GM12878 (cell line): ENCODE results near the gene KIAA1143. TPM values are rescaled to one million over a fixed set of nuclear protein-coding genes. Genes with fewer than 3 reads are reported as not detected.

Experiments used
- BCL11A ChIP-seq: IDR thresholded peaks from 2 replicates; pipeline ENCODE4 v1.6.1; 2011; ENCODE audit warnings: low read depth, low read length
- BHLHE40 ChIP-seq, 2 experiments: fragments of 450-650 bp in 1 of 2; IDR thresholded peaks; 2 replicates each; pipeline ENCODE4 v1.6.1; 2011 to 2017; ENCODE audit warnings: low read depth in 2 of 2, borderline replicate concordance in 1 of 2, improper control_type of control experiment in 1 of 2, low read length in 1 of 2, mild to moderate bottlenecking in 1 of 2
- BMI1 ChIP-seq: fragments of 450-650 bp; IDR thresholded peaks from 2 replicates; pipeline ENCODE4 v1.6.1; 2016; ENCODE audit warnings: mild to moderate bottlenecking, moderate library complexity, borderline replicate concordance
- CBX5 ChIP-seq: sonication (generic); IDR thresholded peaks from 2 replicates; pipeline ENCODE4 v1.6.1; 2016; ENCODE audit warnings: low read depth, moderate library complexity, mild to moderate bottlenecking, inconsistent platforms
- CEBPB ChIP-seq, 2 experiments: fragments of 150-350 bp in 1 of 2; IDR thresholded peaks; 2 replicates each; pipeline ENCODE4 v1.6.1; 2012 to 2014; ENCODE audit warnings: low read depth in 2 of 2, low read length in 2 of 2, borderline replicate concordance in 1 of 2, inconsistent platforms in 1 of 2
- CREB1 ChIP-seq: IDR thresholded peaks from 2 replicates; pipeline ENCODE4 v1.6.1; 2012; ENCODE audit warnings: low read depth, mild to moderate bottlenecking, inconsistent platforms
- FOS ChIP-seq: IDR thresholded peaks from 3 replicates; pipeline ENCODE4 v1.6.1; 2011; ENCODE audit warnings: borderline replicate concordance; ENCODE audit not compliant: insufficient read length; ENCODE audit errors: extremely low read depth
- FOXK2 ChIP-seq: fragments of 450-650 bp; IDR thresholded peaks from 2 replicates; pipeline ENCODE4 v1.6.1; 2017; ENCODE audit warnings: mild to moderate bottlenecking, moderate library complexity
- HDAC6 ChIP-seq: fragments of 200-600 bp; sonication (generic); IDR thresholded peaks from one replicate; pipeline ENCODE4 v1.8.0; 2017; ENCODE audit warnings: antibody characterized with exemption; ENCODE audit not compliant: unreplicated experiment
- LARP7 ChIP-seq: fragments of 450-650 bp; IDR thresholded peaks from 2 replicates; pipeline ENCODE4 v1.6.1; 2017; ENCODE audit warnings: mild to moderate bottlenecking
- MYC ChIP-seq: IDR thresholded peaks from 2 replicates; pipeline ENCODE4 v1.6.1; 2011; ENCODE audit warnings: mild to moderate bottlenecking, low read length, moderate library complexity, inconsistent platforms; ENCODE audit not compliant: insufficient read depth, insufficient replicate concordance, insufficient read length, severe bottlenecking
- NFYB ChIP-seq: IDR thresholded peaks from 2 replicates; pipeline ENCODE4 v1.6.1; 2011; ENCODE audit warnings: low read depth, mild to moderate bottlenecking, low read length, improper control_type of control experiment, moderate library complexity; ENCODE audit not compliant: insufficient read depth
- NR2F1 ChIP-seq: fragments of 450-650 bp; conservative IDR thresholded peaks from 2 replicates; pipeline ENCODE4 v1.6.1; 2017; ENCODE audit warnings: mild to moderate bottlenecking
- NRF1 ChIP-seq: conservative IDR thresholded peaks from 2 replicates; pipeline ENCODE4 v1.6.1; 2011; ENCODE audit warnings: mild to moderate bottlenecking, low read depth, low read length, improper control_type of control experiment
- SIN3A ChIP-seq: IDR thresholded peaks from 2 replicates; pipeline ENCODE4 v1.6.1; 2012; ENCODE audit warnings: low read depth, low read length, improper control_type of control experiment
- STAT3 ChIP-seq: IDR thresholded peaks from 2 replicates; pipeline ENCODE4 v1.6.1; 2011; ENCODE audit warnings: low read depth, low read length, improper control_type of control experiment
- TAF1 ChIP-seq: IDR thresholded peaks from 2 replicates; pipeline ENCODE4 v1.6.1; 2011; ENCODE audit warnings: mild to moderate bottlenecking, low read depth, low read length, borderline replicate concordance
- ZBED1 ChIP-seq: IDR thresholded peaks from 2 replicates; pipeline ENCODE4 v1.6.1; 2016; ENCODE audit warnings: borderline replicate concordance
- ZNF217 ChIP-seq: fragments of 450-650 bp; IDR thresholded peaks from 2 replicates; pipeline ENCODE4 v1.6.1; 2017; ENCODE audit warnings: antibody characterized with exemption, mild to moderate bottlenecking
- ZNF24 ChIP-seq: fragments of 450-650 bp; IDR thresholded peaks from 2 replicates; pipeline ENCODE4 v1.6.1; 2017; ENCODE audit warnings: antibody characterized with exemption, mild to moderate bottlenecking
- ZNF274 ChIP-seq: IDR thresholded peaks from one replicate; pipeline ENCODE4 v1.8.0; 2011; ENCODE audit not compliant: insufficient read length, insufficient read depth
- ZNF384 ChIP-seq: IDR thresholded peaks from 2 replicates; pipeline ENCODE4 v1.6.1; 2012; ENCODE audit warnings: low read depth, mild to moderate bottlenecking, low read length, improper control_type of control experiment, borderline replicate concordance
- polyA plus RNA-seq, 11 experiments: library from polyadenylated mRNA; depleted of rRNA in 4 of 11; unstranded in 6 of 11; stranded (reverse) in 5 of 11; fragments of >200 nt; fragmentation: Nextera tagmentation in 4 of 11; fragmentation: Illumina TruSeq in 1 of 11; extraction: Ambion mirVana in 4 of 11; extraction: Trizol in 1 of 11; gene quantifications; 1 replicate in 1 of 11; 2 replicates in 10 of 11; pipeline versions ENCODE4 v1.2.1 to v1.2.3, GENCODE V29; 2011 to 2016; ENCODE audit warnings: inconsistent platforms in 2 of 11, missing spikeins in 2 of 11, low read depth in 1 of 11
- total RNA-seq, 4 experiments: library from RNA; depleted of rRNA in 3 of 4; stranded (reverse); fragments of >200 nt in 3 of 4; fragmentation: Illumina TruSeq in 1 of 4; extraction: Trizol in 1 of 4; gene quantifications; 2 replicates each; pipeline versions ENCODE4 v1.2.1 to v1.2.3, GENCODE V29; 2013 to 2021
- TF ChIP-seq, protein P1 (sequence below): fragments of 450-650 bp; IDR thresholded peaks from 2 replicates; pipeline ENCODE4 v1.6.1; 2017; ENCODE audit warnings: low read depth, mild to moderate bottlenecking, moderate library complexity
- TF ChIP-seq, protein P2 (sequence below): IDR thresholded peaks from 2 replicates; pipeline ENCODE4 v1.6.1; 2012; ENCODE audit warnings: low read depth, low read length, improper control_type of control experiment
- TF ChIP-seq, protein P3 (sequence below), 3 experiments: IDR thresholded peaks in 2 of 3; conservative IDR thresholded peaks in 1 of 3; 2 replicates each; pipeline ENCODE4 v1.5.1; 2011; ENCODE audit warnings: low read depth in 3 of 3, low read length in 3 of 3, mild to moderate bottlenecking in 3 of 3, control low read depth in 2 of 3, moderate library complexity in 2 of 3, inconsistent platforms in 1 of 3, mixed read lengths in 1 of 3; ENCODE audit not compliant: control insufficient read depth in 2 of 3, insufficient read depth in 1 of 3; ENCODE audit errors: extremely low read depth in 1 of 3
- TF ChIP-seq, protein P4 (sequence below): fragments of 450-650 bp; IDR thresholded peaks from 2 replicates; pipeline ENCODE4 v1.6.1; 2016; ENCODE audit warnings: mild to moderate bottlenecking

Gene KIAA1143
- total and polyA plus RNA-seq, 10 of the 15 experiments (the other 5 are each of a cell fraction or from before 2014, with no cell fraction given), result 11.4 to 37.6 (median 28.4) TPM

DNA sequence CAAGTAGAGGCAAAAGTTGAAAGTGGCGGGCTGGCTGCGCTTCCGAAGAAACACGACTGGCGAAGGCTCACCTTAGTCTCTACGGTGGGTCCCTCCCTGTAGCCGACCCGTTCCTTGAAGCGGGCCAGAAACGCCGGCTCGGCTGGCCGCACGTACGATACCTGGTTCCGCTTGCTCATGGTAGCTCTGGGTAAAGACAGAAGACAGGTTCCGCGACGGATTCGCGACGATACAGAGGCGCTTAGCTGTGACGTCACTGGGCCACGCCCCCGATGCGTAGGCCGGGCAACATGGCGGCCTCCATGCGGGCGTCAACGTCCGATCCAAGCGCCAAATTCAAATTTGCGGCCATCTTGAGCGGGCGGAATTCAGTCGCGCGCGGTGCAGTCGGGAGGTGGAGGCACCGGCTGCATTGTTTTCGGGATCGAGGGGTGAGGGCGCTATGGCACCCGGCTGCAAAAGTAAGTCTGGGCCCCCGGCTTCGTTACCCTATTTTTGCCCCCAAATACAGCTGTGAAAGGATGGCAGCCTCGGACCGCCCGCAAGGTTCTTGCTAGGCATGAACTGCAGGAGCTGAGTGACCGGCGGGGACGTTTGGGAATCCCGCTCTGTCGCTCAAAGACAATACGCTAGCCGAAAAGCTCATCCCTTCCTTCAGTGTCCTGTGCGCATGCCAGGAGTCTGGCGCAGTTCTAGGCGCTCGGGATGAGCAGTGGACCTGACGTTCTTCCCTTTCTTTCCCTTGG, at the start of gene KIAA1143, which contains the start of gene KIF15 (continued):
- TF ChIP-seq CBX5 (peak; percentile 94), NRF1 (no peak), LARP7 (no peak), ZNF24 (peak; percentile 40; the same call in 1 of the 2 replicates), MYC (no peak), NR2F1 (peak; percentile 27), STAT3 (no peak), NFYB (no peak), ZNF217 (no peak), CEBPB (IDR thresholded peaks at IDR 0.05; ENCODE audit: borderline replicate concordance in 1 of 2, low read depth in 2 of 2, low read length in 2 of 2) (no peak), ZNF274 (no peak), TAF1 (peak; percentile 84), ZNF384 (no peak), BHLHE40 (IDR thresholded peaks at IDR 0.05; ENCODE audit: borderline replicate concordance in 1 of 2, low read depth in 2 of 2, low read length in 1 of 2) (peak in 1 of 2 experiments; percentile 43; a peak in 1 of 4 replicates), HDAC6 (no peak), FOS (no peak), BMI1 (no peak), BCL11A (no peak), CREB1 (peak; percentile 98), ZBED1 (no peak), SIN3A (peak; percentile 99), FOXK2 (peak; percentile 44; the same call in 1 of the 2 replicates)
- TF ChIP-seq, protein P1, sequence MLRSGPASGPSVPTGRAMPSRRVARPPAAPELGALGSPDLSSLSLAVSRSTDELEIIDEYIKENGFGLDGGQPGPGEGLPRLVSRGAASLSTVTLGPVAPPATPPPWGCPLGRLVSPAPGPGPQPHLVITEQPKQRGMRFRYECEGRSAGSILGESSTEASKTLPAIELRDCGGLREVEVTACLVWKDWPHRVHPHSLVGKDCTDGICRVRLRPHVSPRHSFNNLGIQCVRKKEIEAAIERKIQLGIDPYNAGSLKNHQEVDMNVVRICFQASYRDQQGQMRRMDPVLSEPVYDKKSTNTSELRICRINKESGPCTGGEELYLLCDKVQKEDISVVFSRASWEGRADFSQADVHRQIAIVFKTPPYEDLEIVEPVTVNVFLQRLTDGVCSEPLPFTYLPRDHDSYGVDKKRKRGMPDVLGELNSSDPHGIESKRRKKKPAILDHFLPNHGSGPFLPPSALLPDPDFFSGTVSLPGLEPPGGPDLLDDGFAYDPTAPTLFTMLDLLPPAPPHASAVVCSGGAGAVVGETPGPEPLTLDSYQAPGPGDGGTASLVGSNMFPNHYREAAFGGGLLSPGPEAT, result peak; percentile 79
- TF ChIP-seq, protein P2, sequence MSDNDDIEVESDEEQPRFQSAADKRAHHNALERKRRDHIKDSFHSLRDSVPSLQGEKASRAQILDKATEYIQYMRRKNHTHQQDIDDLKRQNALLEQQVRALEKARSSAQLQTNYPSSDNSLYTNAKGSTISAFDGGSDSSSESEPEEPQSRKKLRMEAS, result peak; percentile 90
- TF ChIP-seq, protein P3, sequence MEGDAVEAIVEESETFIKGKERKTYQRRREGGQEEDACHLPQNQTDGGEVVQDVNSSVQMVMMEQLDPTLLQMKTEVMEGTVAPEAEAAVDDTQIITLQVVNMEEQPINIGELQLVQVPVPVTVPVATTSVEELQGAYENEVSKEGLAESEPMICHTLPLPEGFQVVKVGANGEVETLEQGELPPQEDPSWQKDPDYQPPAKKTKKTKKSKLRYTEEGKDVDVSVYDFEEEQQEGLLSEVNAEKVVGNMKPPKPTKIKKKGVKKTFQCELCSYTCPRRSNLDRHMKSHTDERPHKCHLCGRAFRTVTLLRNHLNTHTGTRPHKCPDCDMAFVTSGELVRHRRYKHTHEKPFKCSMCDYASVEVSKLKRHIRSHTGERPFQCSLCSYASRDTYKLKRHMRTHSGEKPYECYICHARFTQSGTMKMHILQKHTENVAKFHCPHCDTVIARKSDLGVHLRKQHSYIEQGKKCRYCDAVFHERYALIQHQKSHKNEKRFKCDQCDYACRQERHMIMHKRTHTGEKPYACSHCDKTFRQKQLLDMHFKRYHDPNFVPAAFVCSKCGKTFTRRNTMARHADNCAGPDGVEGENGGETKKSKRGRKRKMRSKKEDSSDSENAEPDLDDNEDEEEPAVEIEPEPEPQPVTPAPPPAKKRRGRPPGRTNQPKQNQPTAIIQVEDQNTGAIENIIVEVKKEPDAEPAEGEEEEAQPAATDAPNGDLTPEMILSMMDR (IDR thresholded peaks at IDR 0.05 in 2 of 3, conservative IDR thresholded peaks at IDR 0.05 in 1 of 3; ENCODE audit: control insufficient read depth in 2 of 3, extremely low read depth in 1 of 3, insufficient read depth in 1 of 3, low read depth in 3 of 3, low read length in 3 of 3), result peak in 1 of 3 experiments; percentile 12; a peak in 1 of 6 replicates
- TF ChIP-seq, protein P4, sequence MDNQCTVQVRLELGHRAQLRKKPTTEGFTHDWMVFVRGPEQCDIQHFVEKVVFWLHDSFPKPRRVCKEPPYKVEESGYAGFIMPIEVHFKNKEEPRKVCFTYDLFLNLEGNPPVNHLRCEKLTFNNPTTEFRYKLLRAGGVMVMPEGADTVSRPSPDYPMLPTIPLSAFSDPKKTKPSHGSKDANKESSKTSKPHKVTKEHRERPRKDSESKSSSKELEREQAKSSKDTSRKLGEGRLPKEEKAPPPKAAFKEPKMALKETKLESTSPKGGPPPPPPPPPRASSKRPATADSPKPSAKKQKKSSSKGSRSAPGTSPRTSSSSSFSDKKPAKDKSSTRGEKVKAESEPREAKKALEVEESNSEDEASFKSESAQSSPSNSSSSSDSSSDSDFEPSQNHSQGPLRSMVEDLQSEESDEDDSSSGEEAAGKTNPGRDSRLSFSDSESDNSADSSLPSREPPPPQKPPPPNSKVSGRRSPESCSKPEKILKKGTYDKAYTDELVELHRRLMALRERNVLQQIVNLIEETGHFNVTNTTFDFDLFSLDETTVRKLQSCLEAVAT, result peak; percentile 60; the same call in 1 of the 2 replicates
